ENCODE data around the gene POU2AF1. TPM values are rescaled to one million over a fixed set of nuclear protein-coding genes. Genes with fewer than 3 reads are reported as not detected.

Gene POU2AF1
- total RNA-seq, 1 donor from 2014 or later: not detected

DNA sequence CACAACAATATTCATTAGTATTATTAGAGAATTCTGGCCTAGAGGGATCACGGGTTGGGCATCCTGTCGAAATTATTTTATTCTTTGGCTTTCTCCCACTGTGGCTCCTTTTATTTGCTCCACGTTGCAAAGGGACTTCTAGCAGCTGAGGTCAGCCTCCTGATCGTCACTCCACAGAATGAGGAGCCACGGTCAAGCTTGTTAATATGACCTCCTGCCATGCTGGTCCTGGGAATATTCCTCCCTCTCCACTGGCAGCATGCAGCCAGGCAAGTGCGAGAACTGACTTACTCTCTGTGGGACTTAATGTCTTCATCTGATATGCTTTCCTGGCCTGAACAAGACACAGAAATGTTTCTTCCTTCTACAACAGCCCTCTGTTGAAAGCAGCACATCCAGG lies 59.8 kb downstream of the POU2AF1 start:
- H3K4me3 ChIP-seq: no peak overlapping the region
- H3K4me1 ChIP-seq: no peaks in the 10 kb centered on the region
- no peak overlapping the region for H3K27ac ChIP-seq
- H3K27me3 ChIP-seq: no peaks in the 10 kb centered on the region
- TF ChIP-seq, protein P1, sequence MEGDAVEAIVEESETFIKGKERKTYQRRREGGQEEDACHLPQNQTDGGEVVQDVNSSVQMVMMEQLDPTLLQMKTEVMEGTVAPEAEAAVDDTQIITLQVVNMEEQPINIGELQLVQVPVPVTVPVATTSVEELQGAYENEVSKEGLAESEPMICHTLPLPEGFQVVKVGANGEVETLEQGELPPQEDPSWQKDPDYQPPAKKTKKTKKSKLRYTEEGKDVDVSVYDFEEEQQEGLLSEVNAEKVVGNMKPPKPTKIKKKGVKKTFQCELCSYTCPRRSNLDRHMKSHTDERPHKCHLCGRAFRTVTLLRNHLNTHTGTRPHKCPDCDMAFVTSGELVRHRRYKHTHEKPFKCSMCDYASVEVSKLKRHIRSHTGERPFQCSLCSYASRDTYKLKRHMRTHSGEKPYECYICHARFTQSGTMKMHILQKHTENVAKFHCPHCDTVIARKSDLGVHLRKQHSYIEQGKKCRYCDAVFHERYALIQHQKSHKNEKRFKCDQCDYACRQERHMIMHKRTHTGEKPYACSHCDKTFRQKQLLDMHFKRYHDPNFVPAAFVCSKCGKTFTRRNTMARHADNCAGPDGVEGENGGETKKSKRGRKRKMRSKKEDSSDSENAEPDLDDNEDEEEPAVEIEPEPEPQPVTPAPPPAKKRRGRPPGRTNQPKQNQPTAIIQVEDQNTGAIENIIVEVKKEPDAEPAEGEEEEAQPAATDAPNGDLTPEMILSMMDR (IDR thresholded peaks at IDR 0.05): no peak
- TF ChIP-seq POLR2A (IDR thresholded peaks at IDR 0.05) (no peak), POLR2AphosphoS5 (IDR thresholded peaks at IDR 0.05; ENCODE audit: insufficient read depth in 1 of 2, low read depth in 1 of 2) (no peak)
- intact Hi-C loops (cut with DNase I): no loop called here
- H3K36me3 ChIP-seq: no peaks in the 10 kb centered on the region
- DNase-seq (ENCODE audit: extremely low spot score in 2 of 2): no peak
- H3K9me3 ChIP-seq: no peaks in the 10 kb centered on the region

DNA sequence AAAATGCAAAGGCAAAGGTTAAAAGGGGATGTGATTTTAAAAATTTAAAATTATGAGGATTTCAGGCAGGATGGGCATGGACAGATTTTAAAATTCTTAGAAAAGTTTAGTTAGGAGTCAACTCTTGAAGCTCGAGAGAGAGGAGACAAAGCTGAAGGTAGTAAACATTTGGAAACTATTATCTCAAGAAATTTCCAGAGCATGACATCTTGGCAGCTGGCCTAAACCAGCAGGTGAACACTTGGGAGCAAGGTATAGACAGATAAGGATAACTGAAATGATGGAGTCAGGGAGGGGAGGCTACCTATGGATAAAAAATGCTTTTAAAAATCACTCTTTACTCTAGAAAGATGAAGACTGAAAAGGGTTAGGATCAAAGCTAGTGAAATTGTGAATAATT lies 67.0 kb downstream of the POU2AF1 start:
- no peaks in the 10 kb centered on the region for H3K4me1 ChIP-seq
- no peaks in the 10 kb centered on the region for H3K36me3 ChIP-seq
- intact Hi-C loops (cut with DNase I): no loop called here
- no peak for DNase-seq (ENCODE audit: extremely low spot score in 2 of 2)
- no peak overlapping the region for H3K4me3 ChIP-seq
- TF ChIP-seq POLR2AphosphoS5 (IDR thresholded peaks at IDR 0.05; ENCODE audit: insufficient read depth in 1 of 2, low read depth in 1 of 2): no peak
- TF ChIP-seq POLR2A (IDR thresholded peaks at IDR 0.05): no peak
- TF ChIP-seq, protein P1 (IDR thresholded peaks at IDR 0.05): no peak
- no peak overlapping the region for H3K27ac ChIP-seq
- H3K27me3 ChIP-seq: no peaks in the 10 kb centered on the region
- no peaks in the 10 kb centered on the region for H3K9me3 ChIP-seq

GRCh38 chr11:111310723-111311122 lies 68.4 kb downstream of the POU2AF1 start:
- TF ChIP-seq POLR2A (IDR thresholded peaks at IDR 0.05) (no peak), POLR2AphosphoS5 (IDR thresholded peaks at IDR 0.05; ENCODE audit: insufficient read depth in 1 of 2, low read depth in 1 of 2) (no peak)
- TF ChIP-seq, protein P1 (IDR thresholded peaks at IDR 0.05): no peak
- intact Hi-C loops (cut with DNase I): no loop called here
- Histone ChIP-seq H3K9me3 (no peaks in the 10 kb centered on the region), H3K4me1 (no peaks in the 10 kb centered on the region), H3K27me3 (no peaks in the 10 kb centered on the region), H3K27ac (no peak overlapping the region), H3K36me3 (no peaks in the 10 kb centered on the region), H3K4me3 (no peak overlapping the region)
- DNase-seq (ENCODE audit: extremely low spot score in 2 of 2): no peak

- intact Hi-C loops (cut with DNase I): no loop called here
- no peak for DNase-seq (ENCODE audit: extremely low spot score in 2 of 2)
- TF ChIP-seq, protein P1 (IDR thresholded peaks at IDR 0.05): no peak
- no peak for TF ChIP-seq POLR2AphosphoS5 (IDR thresholded peaks at IDR 0.05; ENCODE audit: insufficient read depth in 1 of 2, low read depth in 1 of 2)
- no peak for TF ChIP-seq POLR2A (IDR thresholded peaks at IDR 0.05)
- Histone ChIP-seq H3K4me3 (no peak overlapping the region), H3K36me3 (no peaks in the 10 kb centered on the region), H3K27me3 (no peaks in the 10 kb centered on the region), H3K4me1 (no peaks in the 10 kb centered on the region), H3K9me3 (no peaks in the 10 kb centered on the region), H3K27ac (no peak overlapping the region)
Measured at GRCh38 chr11:111310088-111310487, 69.0 kb downstream of the POU2AF1 start.

- intact Hi-C loops (cut with DNase I): no loop called here
- Histone ChIP-seq H3K36me3 (no peaks in the 10 kb centered on the region), H3K9me3 (no peaks in the 10 kb centered on the region), H3K4me1 (no peaks in the 10 kb centered on the region), H3K27ac (no peak overlapping the region), H3K27me3 (no peaks in the 10 kb centered on the region), H3K4me3 (no peak overlapping the region)
- TF ChIP-seq, protein P1 (IDR thresholded peaks at IDR 0.05): no peak
- TF ChIP-seq POLR2AphosphoS5 (IDR thresholded peaks at IDR 0.05; ENCODE audit: insufficient read depth in 1 of 2, low read depth in 1 of 2) (no peak), POLR2A (IDR thresholded peaks at IDR 0.05) (no peak)
- DNase-seq (ENCODE audit: extremely low spot score in 2 of 2): no peak
Measured at GRCh38 chr11:111309215-111309915, 69.7 kb downstream of the POU2AF1 start.

All from vagina (tissue), 2 donors.